GM21528 (cell line): Measurements from ENCODE around the gene LHX6.
A peak's percentile ranks its signal among the peaks of the same experiment; 100 is the strongest.

ENCODE experiments used
- ATAC-seq: cut with Tn5 transposase; IDR thresholded peaks from one replicate; pipeline ENCODE4 v1.9.1; 2021; ENCODE audit warnings: mild to moderate bottlenecking, moderate library complexity; ENCODE audit not compliant: unreplicated experiment, low FRiP score

Gene LHX6

GRCh38 chr9:122228568-122229484 is at the start of gene LHX6:
Gene LHX6 (minus strand): TSS chr9:122228957. CDS start chr9:122228740, 217 bp downstream.
- ATAC-seq = no peak

GRCh38 chr9:122277285-122277897 is 48.6 kb upstream of the LHX6 start:
- no peak for ATAC-seq

- ATAC-seq = no peak
Observed at GRCh38 chr9:122276096-122276495, 47.3 kb upstream of the LHX6 start.

- no peak for ATAC-seq
Observed at GRCh38 chr9:122274055-122274454, 45.3 kb upstream of the LHX6 start.

GRCh38 chr9:122268041-122268814 is 39.5 kb upstream of the LHX6 start:
- no peak for ATAC-seq

GRCh38 chr9:122265149-122265915 is 36.6 kb upstream of the LHX6 start:
- ATAC-seq = peak; percentile 39

- peak; percentile 88 for ATAC-seq
Observed at GRCh38 chr9:122264360-122265148, 35.8 kb upstream of the LHX6 start, which contains the start of the genes MRRF and RBM18. Gene MRRF (plus strand): TSS chr9:122264882. CDS start chr9:122270892, 6,010 bp downstream. Gene RBM18 (minus strand): TSS chr9:122264840. CDS start chr9:122261492, 3,348 bp downstream.

GRCh38 chr9:122263699-122264349 is 35.1 kb upstream of the LHX6 start:
- no peak for ATAC-seq

GRCh38 chr9:122262073-122262472 is 33.3 kb upstream of the LHX6 start:
- no peak for ATAC-seq

GRCh38 chr9:122261469-122261881 is 32.7 kb upstream of the LHX6 start:
- no peak for ATAC-seq

- ATAC-seq = no peak
Observed at GRCh38 chr9:122258886-122259415, 30.2 kb upstream of the LHX6 start.

GRCh38 chr9:122256206-122256605 is 27.4 kb upstream of the LHX6 start:
- ATAC-seq = no peak

- no peak for ATAC-seq
Observed at GRCh38 chr9:122254761-122255160, 26.0 kb upstream of the LHX6 start.

GRCh38 chr9:122252796-122253195 is 24.0 kb upstream of the LHX6 start:
- no peak for ATAC-seq

- no peak for ATAC-seq
Observed at GRCh38 chr9:122251351-122251750, 22.6 kb upstream of the LHX6 start.

GRCh38 chr9:122248448-122248865 is 19.7 kb upstream of the LHX6 start:
- ATAC-seq = no peak

GRCh38 chr9:122246666-122247065 is 17.9 kb upstream of the LHX6 start:
- no peak for ATAC-seq

GRCh38 chr9:122244349-122244748 is 15.6 kb upstream of the LHX6 start:
- ATAC-seq = no peak
